ENCODE results near the gene SUPT5H.

Gene SUPT5H

GRCh38 chr19:39498798-39499642 is 53.6 kb downstream of the SUPT5H start, which contains the start of gene DLL3:
DLL3 (plus strand) TSS chr19:39498947; CDS start chr19:39498975, 28 bp downstream.
- no peak for DNase-seq

- DNase-seq = no peak
Observed at GRCh38 chr19:39499932-39500331, 54.5 kb downstream of the SUPT5H start.

GRCh38 chr19:39500543-39500942 is 55.2 kb downstream of the SUPT5H start:
- no peak for DNase-seq

GRCh38 chr19:39501340-39501739 is 56.0 kb downstream of the SUPT5H start:
- DNase-seq = no peak

- peak; percentile 71 for DNase-seq
Observed at GRCh38 chr19:39502640-39503417, 57.4 kb downstream of the SUPT5H start.

GRCh38 chr19:39506598-39506943 is 61.2 kb downstream of the SUPT5H start:
- DNase-seq = no peak

- DNase-seq = no peak
Observed at GRCh38 chr19:39506944-39507714, 61.7 kb downstream of the SUPT5H start.

GRCh38 chr19:39507715-39508364 is 62.5 kb downstream of the SUPT5H start:
- DNase-seq = no peak

GRCh38 chr19:39508629-39509028 is 63.2 kb downstream of the SUPT5H start:
- DNase-seq = no peak

- DNase-seq = no peak
Observed at GRCh38 chr19:39509233-39509632, 63.9 kb downstream of the SUPT5H start.

- DNase-seq = no peak
Observed at GRCh38 chr19:39512988-39513387, 67.6 kb downstream of the SUPT5H start.

- DNase-seq = no peak
Observed at GRCh38 chr19:39514840-39515550, 69.6 kb downstream of the SUPT5H start, which contains the start of gene SELENOV. SELENOV (plus strand) TSS chr19:39515139; CDS start chr19:39515213, 74 bp downstream.

- no peak for DNase-seq
Observed at GRCh38 chr19:39515551-39516191, 70.3 kb downstream of the SUPT5H start.

GRCh38 chr19:39516270-39516669 is 70.9 kb downstream of the SUPT5H start:
- no peak for DNase-seq

GRCh38 chr19:39517432-39517831 is 72.0 kb downstream of the SUPT5H start:
- no peak for DNase-seq

- no peak for DNase-seq
Observed at GRCh38 chr19:39518458-39518857, 73.1 kb downstream of the SUPT5H start.

- DNase-seq = no peak
Observed at GRCh38 chr19:39518975-39519374, 73.6 kb downstream of the SUPT5H start.

GRCh38 chr19:39520541-39521484 is 75.4 kb downstream of the SUPT5H start:
- DNase-seq = no peak

GRCh38 chr19:39524495-39524894 is 79.1 kb downstream of the SUPT5H start:
- DNase-seq = no peak

GRCh38 chr19:39525205-39525604 is 79.8 kb downstream of the SUPT5H start:
- DNase-seq = no peak
